NCI-H2171 (cell line): ENCODE data around the gene SNAPC2.

Experiments used
- DNase-seq: peaks from one replicate; lab custom pipeline; 2025; lab: John Stamatoyannopoulos, UW

The SNAPC2 gene

GRCh38 chr19:7919610-7920518, at the start of gene SNAPC2:
TSS of gene SNAPC2 (plus strand) at chr19:7920338. CDS start at chr19:7920367, 29 bp downstream.
- peak; percentile 97 for DNase-seq

GRCh38 chr19:7870571-7871436, 49.3 kb upstream of the SNAPC2 start:
- peak; percentile 26 for DNase-seq

DNA sequence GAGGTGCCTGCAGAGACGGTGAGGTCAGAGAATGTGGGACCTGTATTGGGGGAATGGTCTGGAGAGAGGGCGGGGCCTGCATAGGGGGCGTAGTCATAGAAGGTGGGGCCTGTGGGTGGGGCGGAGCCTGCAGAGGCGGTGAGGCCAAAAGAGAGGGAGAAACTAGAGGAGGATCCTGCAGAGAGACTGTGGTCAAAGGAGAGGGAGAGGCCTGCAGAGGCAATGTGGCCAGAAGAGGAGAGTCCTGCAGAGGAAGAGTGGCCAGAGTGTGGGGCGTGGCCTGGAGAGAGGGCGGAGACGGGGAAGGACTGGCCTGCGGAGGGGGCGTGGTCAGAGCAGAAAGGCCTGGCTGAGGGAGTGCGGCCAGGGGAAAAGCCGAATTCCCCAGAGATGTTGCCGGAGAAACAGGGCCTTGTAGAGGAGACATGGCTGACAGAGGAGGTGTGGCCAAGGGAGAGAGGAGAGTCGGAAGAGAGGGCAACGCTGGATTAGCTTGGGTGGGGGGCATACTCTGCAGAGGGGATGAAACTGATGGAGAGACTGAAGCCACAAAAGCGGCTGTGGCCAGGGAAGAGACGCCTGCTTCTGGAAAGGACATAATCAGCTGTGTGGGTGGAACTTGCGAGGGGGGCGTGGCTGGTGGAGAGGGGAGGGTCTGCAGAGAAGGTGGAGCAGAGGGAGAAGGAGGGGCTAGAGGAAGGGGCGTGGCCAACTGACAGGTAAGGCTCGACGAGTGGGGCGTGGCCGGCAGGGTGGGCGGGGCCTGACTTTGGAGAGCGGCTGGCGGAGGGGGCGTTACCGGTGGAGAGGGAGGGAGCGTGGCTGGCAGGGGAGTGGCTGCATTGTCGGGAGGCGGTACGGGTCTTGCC, 48.5 kb upstream of the SNAPC2 start:
- DNase-seq: peak; percentile 54

DNA sequence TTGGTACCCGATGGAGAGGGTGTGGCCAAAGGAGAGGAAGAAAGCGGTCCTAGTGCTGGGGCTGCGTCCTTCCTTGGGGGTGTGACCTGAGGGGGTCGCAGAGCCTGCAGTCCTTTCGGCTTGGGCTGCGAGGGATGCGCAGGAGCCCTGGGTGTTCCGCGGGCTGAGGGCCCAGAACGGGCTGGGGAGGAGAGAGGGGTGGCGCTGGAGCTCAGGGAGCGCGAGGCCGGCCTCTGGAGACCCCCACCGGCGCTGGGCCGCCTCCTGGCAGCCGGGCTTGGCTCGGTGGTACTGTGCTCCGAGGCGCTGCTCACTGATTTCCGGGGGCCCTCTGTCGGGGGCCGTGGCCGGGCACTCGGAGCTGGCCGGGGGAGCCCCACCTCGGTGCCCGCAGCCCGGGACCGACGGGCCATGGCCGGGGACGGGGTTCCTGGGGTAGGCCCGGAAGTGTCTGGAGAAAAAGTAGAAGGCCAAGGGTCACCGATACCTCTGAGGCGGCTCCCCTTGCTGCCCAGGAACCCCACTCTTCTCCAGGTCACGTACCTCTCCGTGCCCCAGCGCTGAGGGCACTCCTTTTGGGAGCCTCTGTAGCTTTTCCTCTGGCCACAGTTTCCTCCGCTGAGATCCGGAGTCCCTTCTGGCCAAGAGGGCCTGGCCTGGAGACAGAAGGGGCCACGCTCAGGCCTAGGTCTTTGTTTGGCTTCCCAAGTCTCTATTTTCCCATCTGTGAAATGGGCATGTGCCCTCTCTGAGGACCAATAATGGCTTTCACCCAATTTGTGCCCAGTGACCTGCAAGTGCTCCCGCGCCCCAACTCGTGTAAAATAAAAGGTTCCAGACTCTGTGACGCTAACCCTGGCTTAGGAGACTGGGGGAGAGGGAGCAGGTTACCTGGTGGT, 47.6 kb upstream of the SNAPC2 start:
- no peak for DNase-seq

- no peak for DNase-seq
Measured at GRCh38 chr19:7873304-7874075, 46.6 kb upstream of the SNAPC2 start.

GRCh38 chr19:7874076-7874896, 45.9 kb upstream of the SNAPC2 start, which contains the start of gene PRR36:
TSS of gene PRR36 (minus strand) at chr19:7874390. CDS start at chr19:7873689, 701 bp downstream.
- peak; percentile 89 for DNase-seq

GRCh38 chr19:7874897-7875273, 45.3 kb upstream of the SNAPC2 start:
- no peak for DNase-seq

DNA sequence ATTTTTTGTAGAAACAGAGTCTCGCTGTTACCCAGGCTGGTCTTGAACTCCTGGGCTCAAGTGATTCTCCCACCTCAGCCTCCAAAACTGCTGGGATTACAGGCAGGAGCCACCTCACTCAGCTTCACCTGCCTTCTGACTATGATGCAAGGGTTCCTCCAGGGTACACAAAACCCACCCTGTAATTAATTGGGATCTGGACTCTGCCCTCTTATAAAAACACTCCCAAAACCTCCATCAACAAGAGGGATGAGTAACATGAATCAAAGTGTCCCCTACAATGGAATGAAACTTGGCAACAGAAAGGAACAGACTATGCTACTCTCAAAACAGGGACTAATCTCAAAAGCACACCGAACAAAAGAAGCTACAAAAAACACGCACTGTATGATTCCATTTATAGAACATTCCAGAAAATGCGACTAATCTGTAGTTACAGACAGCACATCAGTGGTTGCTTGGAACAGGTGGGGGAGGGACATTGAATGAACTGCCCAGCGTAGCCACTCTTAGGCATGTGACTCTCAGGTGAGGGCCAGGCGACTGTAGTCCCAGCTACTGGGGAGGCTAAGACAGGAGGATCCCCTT, 42.8 kb upstream of the SNAPC2 start:
- no peak for DNase-seq

GRCh38 chr19:7879111-7879807, 40.9 kb upstream of the SNAPC2 start:
- no peak for DNase-seq

DNA sequence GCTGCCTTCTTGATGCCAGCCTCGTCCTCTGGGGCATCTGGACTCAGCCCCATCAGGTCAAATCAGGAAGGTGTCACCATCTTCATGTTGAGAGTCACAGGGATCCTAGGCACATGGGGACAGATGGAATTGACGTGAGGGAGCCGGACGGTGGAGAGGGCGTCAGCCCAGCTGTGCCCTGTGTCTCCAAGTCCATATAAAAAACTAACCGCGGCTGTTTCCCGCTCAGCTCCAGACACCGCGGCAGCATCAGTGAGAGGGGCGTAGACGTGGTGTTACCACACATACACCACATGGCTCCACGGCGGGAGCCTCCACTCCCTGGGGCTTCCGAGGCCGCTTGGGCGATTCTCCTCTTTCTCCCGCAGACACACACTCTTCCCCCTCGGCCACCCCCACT, 40.3 kb upstream of the SNAPC2 start:
- peak; percentile 47 for DNase-seq

DNA sequence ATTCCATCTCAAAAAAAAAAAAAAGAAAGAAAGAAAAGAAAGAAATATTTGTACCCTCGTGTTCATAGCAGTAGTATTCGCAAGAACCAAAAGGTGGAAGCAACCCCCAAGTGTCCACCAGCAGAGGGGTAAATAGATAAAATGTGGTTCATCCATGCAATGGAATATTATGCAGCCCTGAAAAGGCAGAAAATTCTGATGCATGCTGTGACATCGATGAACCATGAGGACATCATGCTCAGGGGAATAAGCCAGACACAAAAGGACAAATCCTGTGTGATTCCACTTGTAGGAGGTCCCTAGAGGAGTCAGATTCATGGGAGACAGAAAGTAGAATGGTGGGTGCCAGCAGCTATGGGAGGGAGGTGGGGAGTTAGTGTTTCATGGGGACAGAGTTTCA, 38.2 kb upstream of the SNAPC2 start:
- DNase-seq: no peak

DNA sequence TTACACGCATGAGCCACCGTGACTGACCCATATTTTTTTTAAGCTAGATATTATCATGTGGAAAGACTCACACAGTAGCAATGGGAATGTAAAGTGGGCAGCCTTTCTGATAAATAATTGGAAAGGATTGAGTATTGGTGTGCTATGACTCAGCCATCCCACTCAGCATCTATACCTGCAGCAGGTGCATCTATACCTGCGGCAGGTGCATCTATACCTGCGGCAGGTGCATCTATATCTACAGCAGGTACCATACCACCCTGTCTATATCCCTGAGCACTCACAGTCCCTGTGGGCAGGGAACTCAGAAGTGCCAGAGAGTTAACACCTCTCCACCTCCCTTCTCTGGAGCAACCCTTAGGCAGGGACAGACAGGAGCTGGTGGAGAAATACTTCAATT, 37.0 kb upstream of the SNAPC2 start:
- no peak for DNase-seq

DNA sequence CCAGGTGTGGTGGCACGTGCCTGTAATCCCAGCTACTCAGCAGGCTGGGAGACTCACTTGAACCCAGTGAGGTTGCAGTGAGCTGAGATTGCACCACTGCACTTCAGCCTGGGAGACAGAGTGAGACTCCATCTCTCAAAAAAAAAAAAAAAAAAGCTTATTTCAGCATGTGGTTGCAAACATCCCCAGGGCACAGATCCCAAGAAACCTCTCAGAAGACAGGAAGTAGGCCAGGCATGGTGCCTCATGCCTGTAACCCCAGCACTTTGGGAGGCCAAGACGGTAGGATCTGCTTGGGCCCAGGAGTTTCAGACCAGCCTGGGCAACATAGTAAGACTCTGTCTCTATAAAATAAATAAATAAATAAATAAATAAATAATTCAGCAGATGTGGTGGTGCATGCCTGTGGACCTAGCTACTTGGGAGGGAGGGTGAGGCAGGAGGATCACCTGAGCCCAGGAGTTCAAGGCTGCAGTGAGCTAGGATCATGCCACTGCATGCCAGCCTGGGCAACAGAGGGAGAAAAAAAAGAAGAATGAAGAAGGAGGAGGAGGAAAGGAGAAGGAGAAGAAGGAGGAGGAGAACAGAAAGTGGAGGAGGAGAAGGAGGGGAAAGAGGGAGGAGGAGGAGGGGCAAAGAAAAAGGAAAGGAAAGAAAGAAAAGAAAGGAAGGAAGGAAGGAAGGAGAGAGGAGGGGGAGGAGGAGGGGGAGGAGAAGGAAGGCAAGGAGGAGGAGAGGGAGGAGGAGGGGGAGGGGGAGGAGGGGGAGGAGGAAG, 36.2 kb upstream of the SNAPC2 start:
- no peak for DNase-seq

DNA sequence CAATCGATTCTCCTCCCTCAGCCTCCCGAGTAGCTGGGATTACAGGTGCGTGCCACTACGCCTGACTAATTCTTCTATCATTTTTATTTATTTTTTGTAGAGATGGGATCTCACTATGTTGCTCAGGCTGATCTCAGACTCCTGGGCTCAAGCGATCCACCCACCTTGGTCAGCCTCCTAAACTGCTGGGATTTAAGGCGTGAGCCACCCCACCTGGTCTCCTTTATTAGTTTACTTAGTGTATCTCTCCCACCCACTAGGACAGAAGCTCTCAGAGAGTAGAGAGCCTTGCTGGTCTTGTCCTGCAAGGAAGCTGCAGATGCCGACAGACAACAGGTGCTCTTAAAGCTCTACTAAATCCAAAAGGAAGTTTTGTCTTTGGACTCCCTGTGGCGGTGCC, 34.3 kb upstream of the SNAPC2 start:
- no peak for DNase-seq

DNA sequence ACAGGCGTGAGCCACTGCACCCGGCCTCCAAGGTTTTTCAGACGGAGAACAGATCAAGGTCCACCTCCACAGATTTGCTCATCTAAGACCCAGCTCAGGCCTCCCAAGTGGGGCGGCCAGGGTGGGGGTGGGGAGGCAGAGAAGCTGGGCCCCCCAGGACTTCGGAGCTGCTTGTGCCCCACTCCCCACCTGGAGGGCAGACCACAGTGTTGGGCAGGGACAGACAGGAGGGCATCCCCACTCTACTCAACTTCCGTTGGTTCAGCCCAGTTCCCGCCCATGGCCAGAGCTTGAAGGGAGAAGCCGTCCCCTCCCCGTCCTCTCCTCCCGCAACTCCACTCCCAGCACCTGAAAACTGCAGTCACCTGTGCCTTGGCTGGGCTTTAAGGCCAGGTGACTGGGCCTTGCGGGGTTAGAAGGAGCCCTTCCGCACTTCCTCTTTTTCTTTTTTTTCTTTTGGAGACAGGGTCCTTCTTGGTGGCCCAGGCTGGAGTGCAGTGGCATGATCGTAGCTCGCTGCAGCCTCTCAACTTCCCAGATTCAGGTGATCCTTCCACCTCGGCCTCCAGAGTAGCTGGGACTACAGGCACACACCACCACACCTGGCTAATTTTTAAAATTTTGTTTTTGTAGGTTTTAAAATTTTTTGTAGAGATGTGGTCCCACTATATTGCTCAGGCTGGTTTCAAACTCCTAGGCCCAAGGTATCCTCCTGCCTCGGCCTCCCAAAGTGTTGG, 32.6 kb upstream of the SNAPC2 start:
- DNase-seq: no peak

- no peak for DNase-seq
Measured at GRCh38 chr19:7888145-7888825, 31.9 kb upstream of the SNAPC2 start, which contains the start of gene LRRC8E. TSS of gene LRRC8E (plus strand) at chr19:7888510. CDS start at chr19:7895604, 7,094 bp downstream.
